GM12865 (cell line): ENCODE measurements around the gene PPARG.

Experiments
- DNase-seq: peaks from one replicate; pipeline ENCODE4 v3.0.0; 2010; ENCODE audit warnings: low read depth
- H3K4me3 ChIP-seq: 2 replicates; pipeline ENCODE4 v1.5.1; 2011; ENCODE audit warnings: mild to moderate bottlenecking, low read depth, low read length, control low read depth
- CTCF ChIP-seq: IDR thresholded peaks from 2 replicates; pipeline ENCODE4 v1.5.1; 2011; ENCODE audit warnings: low read length, control low read depth, low read depth, inconsistent platforms; ENCODE audit not compliant: insufficient read depth; ENCODE audit errors: missing control alignments

The PPARG gene

DNA sequence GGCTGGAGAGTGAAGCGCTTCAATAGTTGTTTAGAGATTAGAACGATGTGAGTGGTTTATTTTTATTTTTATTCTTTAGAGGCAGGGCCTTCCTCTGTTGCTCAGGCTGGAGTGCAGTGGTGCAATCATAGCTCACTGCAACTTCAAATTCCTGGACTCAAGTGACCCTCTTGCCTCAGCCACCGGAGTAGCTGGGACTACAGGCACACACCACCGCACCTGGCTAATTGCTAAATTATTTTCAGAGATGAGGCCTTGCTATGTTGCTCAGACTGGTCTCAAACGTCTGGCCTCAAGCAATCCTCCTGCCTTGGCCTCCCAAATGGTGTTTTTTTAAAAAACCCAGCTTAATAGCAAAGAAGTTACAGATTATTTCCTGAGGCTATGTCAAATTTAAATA lies 29.0 kb downstream of the PPARG start:
- DNase-seq, result no peak
- TF ChIP-seq CTCF, result no peak
- no peak overlapping the region for H3K4me3 ChIP-seq

GRCh38 chr3:12318758-12319621 lies 30.1 kb downstream of the PPARG start:
- TF ChIP-seq CTCF, result no peak
- H3K4me3 ChIP-seq, result no peak overlapping the region
- no peak for DNase-seq

- H3K4me3 ChIP-seq, result no peak overlapping the region
- DNase-seq, result no peak
- TF ChIP-seq CTCF, result no peak
These were observed 32.1 kb downstream of the PPARG start for GRCh38 chr3:12321015-12321414.

DNA sequence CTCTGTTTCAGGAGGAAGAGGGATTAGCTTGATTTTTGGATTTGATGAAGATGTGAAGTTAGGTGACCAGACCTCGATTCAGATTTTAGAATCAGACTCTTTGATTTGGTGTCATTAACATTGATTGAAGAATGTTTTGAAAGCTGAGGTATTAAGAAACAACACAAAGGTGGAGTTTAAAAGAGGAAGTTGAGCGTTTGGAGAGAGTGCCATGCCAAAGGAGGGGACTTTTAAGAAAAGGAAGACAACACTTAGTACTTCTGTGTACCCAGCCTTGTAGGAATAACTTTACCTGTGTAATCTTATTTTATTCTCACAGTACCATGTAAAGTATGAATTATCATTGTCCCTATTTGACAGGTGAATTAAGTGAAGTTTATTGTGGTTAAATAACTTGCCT lies 34.4 kb downstream of the PPARG start:
- no peak for DNase-seq

GRCh38 chr3:12325586-12326515 lies 37.0 kb downstream of the PPARG start:
- no peak for TF ChIP-seq CTCF
- no peak overlapping the region for H3K4me3 ChIP-seq
- DNase-seq, result no peak

More for the DNA sequence above, 34.4 kb downstream of the PPARG start:
- no peak overlapping the region for H3K4me3 ChIP-seq
- TF ChIP-seq CTCF, result no peak

- no peak overlapping the region for H3K4me3 ChIP-seq
- DNase-seq, result no peak
- TF ChIP-seq CTCF, result no peak
These were observed 38.2 kb downstream of the PPARG start for GRCh38 chr3:12327021-12327420.
